Measurements from ENCODE around the gene ECT2L.
"Not testable (repeated sequence)": the region's sequence is repeated elsewhere in the genome, so short reads cannot be mapped to it uniquely, and the experiment has no call there.

Gene ECT2L

DNA sequence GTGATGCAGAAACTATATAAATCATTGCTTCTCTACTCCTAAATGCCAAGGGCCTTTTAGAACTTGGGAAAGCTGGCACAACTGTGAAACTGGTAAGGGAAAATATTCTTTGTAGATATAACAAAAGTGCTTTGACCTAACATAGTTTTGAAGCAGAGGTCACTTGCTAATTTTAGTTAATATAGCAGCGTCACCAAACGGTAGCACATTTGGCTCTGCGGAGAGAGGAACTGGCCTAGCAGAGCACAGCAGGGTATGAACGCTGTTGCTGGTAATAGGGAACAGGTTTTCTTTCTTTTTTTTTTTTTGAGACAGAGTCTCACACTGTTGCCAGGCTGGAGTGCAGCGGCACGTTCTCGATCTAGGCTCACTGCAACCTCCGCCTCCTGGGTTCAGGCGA lies 67.4 kb downstream of the ECT2L start:
- no peak for DNase-seq (ENCODE audit: low spot score)

GRCh38 chr6:138864343-138864890 lies 68.5 kb downstream of the ECT2L start:
- DNase-seq (ENCODE audit: low spot score), result no peak

DNA sequence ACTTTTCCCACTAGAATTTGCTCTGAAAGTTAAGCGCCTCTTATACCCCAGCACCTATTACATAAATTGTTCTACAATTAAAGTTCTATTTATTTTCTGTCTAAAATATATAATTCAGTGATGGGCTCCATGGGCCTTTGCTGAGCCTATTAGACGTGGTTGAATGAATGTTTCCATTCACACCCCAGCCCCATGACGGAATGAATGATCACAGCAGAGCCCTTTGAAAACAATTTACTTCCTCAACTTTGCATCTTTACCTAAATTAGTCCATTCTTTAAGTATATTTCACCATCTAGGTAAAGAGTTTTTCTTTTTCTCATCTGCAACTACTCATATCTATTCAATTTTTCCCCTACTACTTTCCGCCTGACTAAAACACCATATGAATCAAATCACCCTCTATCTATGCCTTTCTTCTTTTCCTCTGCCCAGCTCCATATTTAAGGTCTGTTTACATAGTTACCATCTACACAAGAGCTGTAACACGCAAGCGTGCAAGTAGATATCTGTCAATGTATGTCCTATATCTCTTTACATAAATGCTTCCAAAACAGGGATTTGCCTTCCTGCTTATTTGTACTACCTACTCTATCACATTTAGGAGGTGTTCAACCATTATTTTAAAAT lies 69.7 kb downstream of the ECT2L start:
- no peak for DNase-seq (ENCODE audit: low spot score)

- DNase-seq (ENCODE audit: low spot score), result no peak
These were observed 72.3 kb downstream of the ECT2L start for GRCh38 chr6:138868181-138868580.

DNA sequence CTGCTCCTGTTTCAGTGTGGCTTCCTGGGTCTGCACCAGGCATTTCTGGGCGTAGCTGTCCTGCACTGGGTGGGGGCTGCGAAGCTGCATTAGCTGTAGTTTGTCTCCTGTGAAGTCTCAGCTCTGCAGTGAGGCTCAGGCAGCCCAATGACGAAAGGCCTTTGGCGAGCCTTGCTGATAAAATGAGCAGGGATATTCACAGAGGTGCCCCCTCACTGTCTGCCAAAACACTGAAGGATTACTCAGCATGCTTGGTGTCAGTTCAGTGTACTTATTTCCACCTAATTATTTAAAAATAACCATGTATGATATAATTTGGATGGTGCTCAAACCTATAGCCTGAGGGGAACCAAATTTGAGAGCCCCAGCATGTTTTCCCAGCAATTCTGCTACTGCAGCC lies 73.5 kb downstream of the ECT2L start:
- no peak for DNase-seq (ENCODE audit: low spot score)

DNA sequence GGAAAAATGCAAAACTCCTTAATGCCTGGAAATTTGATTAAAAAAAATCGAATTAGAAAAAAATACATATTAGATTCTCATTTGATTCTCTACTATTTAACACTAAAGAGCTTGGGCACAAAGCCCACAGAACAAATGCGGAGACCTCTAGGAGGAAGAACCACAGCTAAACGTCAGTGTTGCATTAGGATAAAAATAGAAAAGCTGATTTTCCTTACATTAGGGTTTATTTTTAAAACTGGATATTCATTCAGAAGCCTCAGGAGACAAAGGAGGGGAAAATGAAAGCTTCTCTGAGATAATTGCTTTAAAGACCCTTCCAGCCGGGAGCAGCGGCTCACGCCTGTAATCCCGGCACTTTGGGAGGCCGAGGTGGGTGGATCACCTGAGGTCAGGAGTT lies 77.3 kb downstream of the ECT2L start:
- no peak for DNase-seq (ENCODE audit: low spot score)

GRCh38 chr6:138882369-138883017 lies 86.6 kb downstream of the ECT2L start:
- no peak for DNase-seq (ENCODE audit: low spot score)

- peak; percentile 4 for DNase-seq (ENCODE audit: low spot score)
These were observed 89.4 kb downstream of the ECT2L start for GRCh38 chr6:138885156-138885819.

GRCh38 chr6:138891255-138891986 lies 95.5 kb downstream of the ECT2L start:
- DNase-seq (ENCODE audit: low spot score), result no peak

- no peak for DNase-seq (ENCODE audit: low spot score)
These were observed 100.3 kb downstream of the ECT2L start for GRCh38 chr6:138896104-138896756.

DNA sequence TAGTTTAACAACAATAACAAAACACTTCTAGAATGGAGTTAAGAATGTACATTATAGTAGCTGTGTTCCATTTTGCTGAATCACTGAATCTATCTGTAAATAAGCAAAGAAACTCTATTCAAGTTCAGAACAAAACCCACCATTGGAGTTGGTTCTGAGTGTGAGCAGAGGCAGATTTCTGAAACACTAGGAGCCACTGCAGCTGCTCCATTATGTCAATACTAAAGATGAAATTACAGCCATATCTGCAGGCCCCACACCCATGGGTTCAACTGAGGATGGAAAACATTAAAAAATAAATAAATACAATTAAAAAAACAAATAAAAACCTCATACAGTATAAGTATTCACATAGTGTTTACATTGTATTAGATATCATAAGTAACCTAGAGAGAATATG lies 101.1 kb downstream of the ECT2L start:
- no peak for DNase-seq (ENCODE audit: low spot score)

- no peak for DNase-seq (ENCODE audit: low spot score)
These were observed 111.3 kb downstream of the ECT2L start for GRCh38 chr6:138907167-138907566.

- DNase-seq (ENCODE audit: low spot score), result no peak
These were observed 113.6 kb downstream of the ECT2L start for GRCh38 chr6:138909511-138909910.

DNA sequence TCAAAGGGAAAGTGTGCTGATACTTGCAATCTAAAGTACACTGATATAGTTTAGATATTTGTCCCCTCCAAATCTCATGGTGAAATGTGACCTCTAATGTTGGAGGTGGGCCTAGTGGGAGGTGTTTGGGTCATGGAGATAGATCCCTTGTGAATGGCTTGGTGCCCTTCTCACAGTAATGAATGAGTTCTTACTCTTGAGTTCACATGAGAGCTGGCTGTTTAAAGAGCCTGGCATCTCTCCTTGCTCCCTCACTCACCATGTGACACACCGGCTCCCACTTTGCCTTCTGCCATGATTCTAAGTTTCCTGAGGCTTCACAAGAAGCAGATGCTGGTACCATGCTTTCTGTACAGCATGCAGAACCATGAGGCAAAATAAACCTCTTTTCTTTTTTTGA lies 114.1 kb downstream of the ECT2L start:
- no peak for DNase-seq (ENCODE audit: low spot score)

- DNase-seq (ENCODE audit: low spot score), result no peak
These were observed 116.4 kb downstream of the ECT2L start for GRCh38 chr6:138912308-138912707.

DNA sequence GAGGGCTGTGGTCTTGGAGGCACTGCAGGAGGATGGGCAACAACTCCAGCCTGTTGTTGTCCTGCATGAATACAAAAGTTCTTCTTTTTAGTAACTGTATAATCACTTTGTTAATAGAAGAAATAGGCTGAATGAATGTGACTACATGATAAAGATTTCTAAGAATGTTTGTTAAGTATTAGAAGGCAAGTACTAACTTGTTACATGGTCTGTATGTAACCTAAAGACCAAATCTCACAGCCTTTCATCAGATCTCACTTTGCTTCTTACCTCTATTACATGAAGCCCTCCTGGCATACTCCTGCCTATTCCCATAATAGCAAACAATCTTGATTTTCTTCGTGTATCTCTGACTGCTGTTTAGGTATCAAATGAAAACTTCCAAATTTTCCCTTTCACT lies 118.8 kb downstream of the ECT2L start:
- DNase-seq (ENCODE audit: low spot score), result no peak

DNA sequence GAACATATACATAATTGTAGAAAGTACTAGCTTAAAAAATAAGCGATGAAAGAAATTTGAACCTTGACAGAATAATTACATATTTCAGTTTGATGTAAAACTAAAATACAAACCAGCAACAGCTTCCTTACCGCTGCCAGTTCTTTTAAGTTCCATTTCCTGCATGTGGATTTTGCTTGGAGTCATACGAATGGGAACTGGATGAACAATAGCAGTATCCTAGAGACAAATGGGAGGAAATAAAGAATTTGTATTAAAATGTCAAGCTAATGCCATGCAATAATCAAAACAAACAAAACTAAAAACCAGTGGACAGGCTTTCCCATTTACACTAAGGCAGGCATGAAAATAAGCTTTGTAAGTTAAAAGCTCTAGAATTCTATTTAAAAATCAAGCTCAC lies 125.0 kb downstream of the ECT2L start:
- DNase-seq (ENCODE audit: low spot score), result no peak

- DNase-seq (ENCODE audit: low spot score), result no peak
These were observed 127.7 kb downstream of the ECT2L start for GRCh38 chr6:138923561-138923960.

GRCh38 chr6:138925806-138926205 lies 129.9 kb downstream of the ECT2L start:
- no peak for DNase-seq (ENCODE audit: low spot score)

- DNase-seq (ENCODE audit: low spot score), result no peak
These were observed 130.7 kb downstream of the ECT2L start for GRCh38 chr6:138926579-138926978.

DNA sequence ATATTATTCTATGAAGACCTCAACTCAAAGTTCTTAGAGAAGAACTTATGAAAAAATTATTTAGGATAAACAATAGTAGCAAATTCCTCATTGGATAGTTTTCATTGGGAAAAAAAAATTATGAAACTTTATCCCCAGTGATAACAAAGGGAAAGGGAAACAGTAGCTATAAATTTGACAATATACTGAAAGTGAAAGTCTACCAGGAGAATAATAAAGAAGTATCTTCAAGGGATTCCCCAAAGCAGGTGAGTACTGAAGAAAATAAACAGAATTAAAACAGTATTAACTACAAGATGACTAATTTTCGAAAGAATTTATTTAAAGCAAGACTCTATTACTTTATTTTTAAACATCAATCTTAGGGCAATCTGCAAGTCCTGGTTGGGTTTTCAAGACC lies 135.8 kb downstream of the ECT2L start:
- no peak for DNase-seq (ENCODE audit: low spot score)

DNA sequence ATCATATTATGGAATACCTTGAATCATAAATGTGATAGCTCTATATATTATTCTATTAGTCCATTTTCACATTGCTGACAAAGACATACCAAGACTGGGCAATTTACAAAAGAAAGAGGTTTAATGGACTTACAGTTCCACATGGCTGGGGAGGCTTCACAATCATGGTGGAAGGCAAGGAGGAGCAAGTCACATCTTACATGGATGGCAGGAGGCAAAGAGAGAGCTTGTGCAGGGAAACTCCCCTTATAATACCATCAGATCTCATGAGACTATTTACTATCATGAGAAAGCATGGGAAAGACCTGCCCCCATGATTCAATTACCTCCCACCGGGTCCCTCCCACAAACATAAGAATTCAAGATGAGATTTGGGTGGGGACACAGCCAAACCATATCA lies 141.0 kb downstream of the ECT2L start:
- not testable (repeated sequence) for DNase-seq (ENCODE audit: low spot score)
